Keratinocyte (primary cell): ENCODE data around the gene TFPT. TPM values are rescaled to one million over a fixed set of nuclear protein-coding genes. Genes with fewer than 3 reads are reported as not detected.

Source experiments
- DNase-seq: peaks from one replicate; pipeline ENCODE4 v3.0.0-alpha.2; 2011; ENCODE audit warnings: low read depth, missing footprints, low spot score
- FAIRE-seq: peaks from 2 replicates; lab custom pipeline; 2011; peaks lifted over from hg19 to GRCh38; lab: Jason Lieb, UNC
- H2AFZ ChIP-seq: 2 replicates; pipeline ENCODE4 v1.6.0; 2012; ENCODE audit warnings: low read length, control low read depth, inconsistent platforms; ENCODE audit not compliant: control insufficient read depth
- H3K27ac ChIP-seq: 2 replicates; pipeline ENCODE4 v1.5.1; 2011; ENCODE audit warnings: low read length; ENCODE audit not compliant: control insufficient read depth, insufficient read depth
- H3K27me3 ChIP-seq: 3 replicates; pipeline ENCODE4 v1.6.0; 2011; ENCODE audit warnings: low read length; ENCODE audit not compliant: control insufficient read depth, insufficient read depth; ENCODE audit errors: extremely low read depth
- H3K36me3 ChIP-seq, 2 experiments: 2 replicates in 1 of 2; 3 replicates in 1 of 2; pipeline ENCODE4 v1.5.1; 2011; ENCODE audit warnings: low read length in 2 of 2, mild to moderate bottlenecking in 1 of 2; ENCODE audit not compliant: control insufficient read depth in 2 of 2, insufficient read depth in 2 of 2; ENCODE audit errors: extremely low read depth in 1 of 2
- H3K4me1 ChIP-seq: 3 replicates; pipeline ENCODE4 v1.5.1; 2011; ENCODE audit warnings: low read length; ENCODE audit not compliant: control insufficient read depth, insufficient read depth; ENCODE audit errors: extremely low read depth
- H3K4me2 ChIP-seq: 3 replicates; pipeline ENCODE4 v1.6.0; 2011; ENCODE audit warnings: low read depth, low read length; ENCODE audit not compliant: control insufficient read depth, insufficient read depth; ENCODE audit errors: extremely low read depth
- H3K4me3 ChIP-seq, 3 experiments: fragments of 200-600 bp in 1 of 3; sonication (generic) in 1 of 3; 2 replicates in 2 of 3; 3 replicates in 1 of 3; pipeline ENCODE4 v1.5.1; 2011 to 2016; ENCODE audit warnings: low read length in 3 of 3, mild to moderate bottlenecking in 3 of 3, control low read depth in 2 of 3, inconsistent platforms in 1 of 3, low read depth in 1 of 3, mixed read lengths in 1 of 3, mixed run types in 1 of 3, moderate library complexity in 1 of 3; ENCODE audit not compliant: control insufficient read depth in 2 of 3, insufficient read depth in 2 of 3; ENCODE audit errors: extremely low read depth in 1 of 3
- H3K79me2 ChIP-seq: 2 replicates; pipeline ENCODE4 v1.6.0; 2012; ENCODE audit warnings: low read length; ENCODE audit not compliant: control insufficient read depth, insufficient read depth
- H3K9ac ChIP-seq: 3 replicates; pipeline ENCODE4 v1.6.0; 2011; ENCODE audit warnings: low read length; ENCODE audit not compliant: control insufficient read depth, insufficient read depth; ENCODE audit errors: extremely low read depth
- H3K9me1 ChIP-seq: 3 replicates; pipeline ENCODE4 v1.6.0; 2011; ENCODE audit warnings: low read length; ENCODE audit not compliant: control insufficient read depth, insufficient read depth; ENCODE audit errors: extremely low read depth
- H3K9me3 ChIP-seq: 2 replicates; pipeline ENCODE4 v1.5.1; 2012; ENCODE audit warnings: low read depth, low read length; ENCODE audit not compliant: control insufficient read depth
- H4K20me1 ChIP-seq: 3 replicates; pipeline ENCODE4 v1.6.0; 2011; ENCODE audit warnings: low read length; ENCODE audit not compliant: control insufficient read depth, insufficient read depth; ENCODE audit errors: extremely low read depth
- CTCF ChIP-seq, 3 experiments: IDR thresholded peaks in 1 of 3; conservative IDR thresholded peaks in 1 of 3; optimal IDR thresholded peaks in 1 of 3; 2 replicates in 2 of 3; 3 replicates in 1 of 3; pipeline versions ENCODE3 to v1.5.1; 2011; ENCODE audit warnings: low read length in 3 of 3, mild to moderate bottlenecking in 3 of 3, moderate library complexity in 2 of 3, control low read depth in 1 of 3, inconsistent platforms in 1 of 3; ENCODE audit not compliant: insufficient read depth in 2 of 3; ENCODE audit errors: extremely low read depth in 1 of 3
- EZH2 ChIP-seq: IDR thresholded peaks from one replicate; pipeline ENCODE4 v1.6.1; 2012; ENCODE audit warnings: inconsistent platforms, mild to moderate bottlenecking, low read length, moderate library complexity
- dilution Hi-C: fragments of 300-500 bp; cut with MboI; formaldehyde crosslinking; loops from one replicate; pipeline ENCODE4 v1.7.0; 2020; ENCODE audit warnings: low sequenced_read_pairs; ENCODE audit not compliant: extremely low pct_ligation_motif_present
- polyA plus RNA-seq, 5 experiments: library from polyadenylated mRNA; depleted of rRNA in 3 of 5; stranded (reverse) in 3 of 5; stranded (forward) in 1 of 5; unstranded in 1 of 5; fragments of >200 nt; gene quantifications; 1 replicate in 1 of 5; 2 replicates in 3 of 5; 3 replicates in 1 of 5; pipeline versions ENCODE4 v1.2.1 to v1.2.3, GENCODE V29; 2011 to 2012; ENCODE audit warnings: missing spikeins in 2 of 5, low read depth in 1 of 5, low replicate concordance in 1 of 5

Gene TFPT
- polyA plus RNA-seq, 1 donor (not counting 4 experiments of a cell fraction or from before 2014, with no cell fraction given) = 6.8 TPM

GRCh38 chr19:54127688-54128440 lies 12.4 kb upstream of the TFPT start:
- DNase-seq (no peak), FAIRE-seq (no peak)
- TF ChIP-seq CTCF (optimal IDR thresholded peaks at IDR 0.05 in 1 of 3, IDR thresholded peaks at IDR 0.05 in 1 of 3, conservative IDR thresholded peaks at IDR 0.05 in 1 of 3; ENCODE audit: extremely low read depth in 1 of 3, insufficient read depth in 2 of 3, low read length in 3 of 3) (no peak), EZH2 (no peak)
- Histone ChIP-seq H4K20me1 (no peaks in the 10 kb centered on the region), H3K9ac (no peak overlapping the region), H2AFZ (no peak overlapping the region), H3K4me3 (no peak overlapping the region), H3K9me1 (no peaks in the 10 kb centered on the region), H3K27me3 (no peaks in the 10 kb centered on the region), H3K4me2 (no peak overlapping the region), H3K9me3 (no peaks in the 10 kb centered on the region), H3K27ac (no peak overlapping the region), H3K36me3 (peaks cover 35 to 39% of the 10 kb centered on the region in 2 experiments), H3K79me2 (no peaks in the 10 kb centered on the region), H3K4me1 (no peaks in the 10 kb centered on the region)
- dilution Hi-C loops = no loop called here

GRCh38 chr19:54125713-54126112 lies 10.3 kb upstream of the TFPT start:
- Histone ChIP-seq H3K36me3 (peaks cover 40 to 57% of the 10 kb centered on the region in 2 experiments), H3K9ac (no peak overlapping the region), H3K9me1 (no peaks in the 10 kb centered on the region), H3K27me3 (no peaks in the 10 kb centered on the region), H3K9me3 (no peaks in the 10 kb centered on the region), H3K4me3 (no peak overlapping the region), H3K79me2 (no peaks in the 10 kb centered on the region), H3K4me1 (no peaks in the 10 kb centered on the region), H4K20me1 (no peaks in the 10 kb centered on the region), H3K27ac (no peak overlapping the region), H2AFZ (no peak overlapping the region), H3K4me2 (no peak overlapping the region)
- FAIRE-seq = no peak
- TF ChIP-seq CTCF (optimal IDR thresholded peaks at IDR 0.05 in 1 of 3, IDR thresholded peaks at IDR 0.05 in 1 of 3, conservative IDR thresholded peaks at IDR 0.05 in 1 of 3; ENCODE audit: extremely low read depth in 1 of 3, insufficient read depth in 2 of 3, low read length in 3 of 3) (no peak), EZH2 (no peak)
- DNase-seq = no peak
- dilution Hi-C loops = no loop called here
